PC-3 (cell line): Measurements from ENCODE around the gene CACNA1C. TPM values are rescaled to one million over a fixed set of nuclear protein-coding genes. Genes with fewer than 3 reads are reported as not detected.

Experiments used
- ATAC-seq: fragments of 200-7000 bp; cut with Tn5 transposase; 2 replicates; pipeline ENCODE4 v1.9.1; 2020; ENCODE audit warnings: mild to moderate bottlenecking, moderate library complexity
- BruUV-seq: library from RNA; stranded (reverse); fragments of 400-500 nt; replicated peaks from 2 replicates; lab custom pipeline; 2021; lab: Mats Ljungman, UMichigan
- CTCF ChIA-PET: fragments of 300-600 bp; sonication (Branson Sonifier 250); formaldehyde crosslinking; loops from one replicate; lab custom pipeline; 2022; ENCODE audit warnings: antibody characterized with exemption; lab: Charles Lee
- POLR2A ChIA-PET: fragments of 300-600 bp; sonication (Branson Sonifier 250); formaldehyde crosslinking; loops from one replicate; lab custom pipeline; 2022; ENCODE audit warnings: antibody characterized with exemption; ENCODE audit not compliant: unreplicated experiment; lab: Charles Lee
- DNase-seq: peaks from one replicate; pipeline ENCODE4 v3.0.0-alpha.2; 2015
- H2AFZ ChIP-seq: fragments of 300-600 bp; sonication (generic); 2 replicates; pipeline ENCODE4 v1.6.0; 2016; ENCODE audit warnings: antibody characterized with exemption, low read length
- H3F3A ChIP-seq: fragments of 300-600 bp; sonication (generic); one replicate; pipeline ENCODE4 v1.6.0; 2017; ENCODE audit warnings: antibody characterized with exemption, low read length, control low read depth, mild to moderate bottlenecking; ENCODE audit not compliant: unreplicated experiment
- H3K27ac ChIP-seq: fragments of 300-600 bp; sonication (generic); 2 replicates; pipeline ENCODE4 v1.5.1; 2016; ENCODE audit warnings: mild to moderate bottlenecking, low read length
- H3K27me3 ChIP-seq: fragments of 300-600 bp; sonication (generic); 2 replicates; pipeline ENCODE4 v1.6.1; 2016; ENCODE audit warnings: low read length, mixed read lengths
- H3K36me3 ChIP-seq: fragments of 300-600 bp; sonication (generic); 2 replicates; pipeline ENCODE4 v1.6.1; 2016; ENCODE audit warnings: low read depth, mixed run types, low read length, mixed read lengths
- H3K4me1 ChIP-seq: fragments of 300-600 bp; sonication (generic); 2 replicates; pipeline ENCODE4 v1.5.1; 2016; ENCODE audit warnings: low read length; ENCODE audit not compliant: insufficient read depth
- H3K4me2 ChIP-seq: fragments of 300-600 bp; sonication (generic); 2 replicates; pipeline ENCODE4 v1.6.0; 2016; ENCODE audit warnings: low read length
- H3K4me3 ChIP-seq: fragments of 300-600 bp; sonication (generic); 2 replicates; pipeline ENCODE4 v1.5.1; 2016; ENCODE audit warnings: mild to moderate bottlenecking, low read length, mixed read lengths
- H3K79me2 ChIP-seq: fragments of 300-600 bp; sonication (generic); 2 replicates; pipeline ENCODE4 v1.6.1; 2017; ENCODE audit warnings: low read length, mixed read lengths
- H3K9ac ChIP-seq: fragments of 300-600 bp; sonication (generic); 2 replicates; pipeline ENCODE4 v1.6.0; 2016; ENCODE audit warnings: mild to moderate bottlenecking, low read length
- H3K9me2 ChIP-seq: fragments of 300-600 bp; sonication (generic); replicated peaks from 2 replicates; pipeline ENCODE4 v1.6.1; 2016; ENCODE audit warnings: mixed run types, low read length, mixed read lengths
- H3K9me3 ChIP-seq: fragments of 300-600 bp; sonication (generic); 2 replicates; pipeline ENCODE4 v1.6.1; 2016; ENCODE audit warnings: low read length, mixed read lengths
- H4K20me1 ChIP-seq: fragments of 300-600 bp; sonication (generic); 2 replicates; pipeline ENCODE4 v1.6.1; 2016; ENCODE audit warnings: low read length, mixed read lengths
- EZH2 ChIP-seq: fragments of 300-600 bp; sonication (generic); IDR thresholded peaks from one replicate; pipeline ENCODE4 v1.6.1; 2017; ENCODE audit warnings: antibody characterized with exemption, mild to moderate bottlenecking, low read length; ENCODE audit not compliant: unreplicated experiment
- EZH2phosphoT487 ChIP-seq: fragments of 300-600 bp; sonication (generic); IDR thresholded peaks from 2 replicates; pipeline ENCODE4 v1.6.1; 2018; ENCODE audit warnings: mild to moderate bottlenecking, antibody characterized with exemption, low read length, borderline replicate concordance
- intact Hi-C: fragments of 100-400 bp; cut with micrococcal nuclease; formaldehyde crosslinking; loops from 2 replicates; pipeline ENCODE4 v1.9.0; 2023
- total RNA-seq: library from RNA; depleted of rRNA; stranded (reverse); fragments of >200 nt; gene quantifications from 2 replicates; pipeline ENCODE4 v1.2.3, GENCODE V29; 2014
- TF ChIP-seq, protein P1 (sequence below): fragments of 300-600 bp; sonication (generic); conservative IDR thresholded peaks from 2 replicates; pipeline ENCODE4 v1.5.1; 2017; ENCODE audit warnings: antibody characterized with exemption, low read depth, mild to moderate bottlenecking, low read length

The CACNA1C gene
- total RNA-seq, 1 experiment from 2014 or later, result not detected

DNA sequence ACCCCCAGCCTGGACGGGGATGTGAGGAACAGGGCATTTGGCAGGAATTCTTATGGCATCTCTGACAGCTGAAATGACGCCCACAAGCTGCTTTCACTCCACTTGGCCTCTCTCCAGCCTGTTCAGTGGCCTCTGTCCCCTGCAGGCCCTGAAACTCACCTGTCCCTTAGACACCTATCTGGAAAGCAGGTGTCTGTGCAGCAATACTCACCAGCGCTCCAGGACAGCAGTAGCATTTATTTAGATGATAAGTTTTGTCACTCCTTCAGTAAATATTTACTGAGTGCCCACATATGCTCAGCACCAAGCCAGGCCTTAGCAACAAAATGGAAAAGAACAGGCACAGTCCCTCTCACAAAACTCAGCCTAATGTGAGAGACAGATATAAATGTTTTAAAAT is 430.9 kb downstream of the CACNA1C start:
- no peak overlapping the region for H3K4me2 ChIP-seq
- peaks cover 43% of the 10 kb centered on the region for H3K27me3 ChIP-seq
- H3K9ac ChIP-seq, result no peak overlapping the region
- intact Hi-C loops, result no loop called here
- POLR2A ChIA-PET, result no interaction called here
- no peak overlapping the region for H3K27ac ChIP-seq
- ATAC-seq (no peak), DNase-seq (no peak)
- no peaks in the 10 kb centered on the region for H3F3A ChIP-seq
- H2AFZ ChIP-seq, result no peak overlapping the region
- TF ChIP-seq EZH2, result no peak
- no peak for TF ChIP-seq EZH2phosphoT487
- TF ChIP-seq, protein P1, sequence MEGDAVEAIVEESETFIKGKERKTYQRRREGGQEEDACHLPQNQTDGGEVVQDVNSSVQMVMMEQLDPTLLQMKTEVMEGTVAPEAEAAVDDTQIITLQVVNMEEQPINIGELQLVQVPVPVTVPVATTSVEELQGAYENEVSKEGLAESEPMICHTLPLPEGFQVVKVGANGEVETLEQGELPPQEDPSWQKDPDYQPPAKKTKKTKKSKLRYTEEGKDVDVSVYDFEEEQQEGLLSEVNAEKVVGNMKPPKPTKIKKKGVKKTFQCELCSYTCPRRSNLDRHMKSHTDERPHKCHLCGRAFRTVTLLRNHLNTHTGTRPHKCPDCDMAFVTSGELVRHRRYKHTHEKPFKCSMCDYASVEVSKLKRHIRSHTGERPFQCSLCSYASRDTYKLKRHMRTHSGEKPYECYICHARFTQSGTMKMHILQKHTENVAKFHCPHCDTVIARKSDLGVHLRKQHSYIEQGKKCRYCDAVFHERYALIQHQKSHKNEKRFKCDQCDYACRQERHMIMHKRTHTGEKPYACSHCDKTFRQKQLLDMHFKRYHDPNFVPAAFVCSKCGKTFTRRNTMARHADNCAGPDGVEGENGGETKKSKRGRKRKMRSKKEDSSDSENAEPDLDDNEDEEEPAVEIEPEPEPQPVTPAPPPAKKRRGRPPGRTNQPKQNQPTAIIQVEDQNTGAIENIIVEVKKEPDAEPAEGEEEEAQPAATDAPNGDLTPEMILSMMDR, result no peak
- no peaks in the 10 kb centered on the region for H3K9me2 ChIP-seq
- no peak overlapping the region for H3K4me3 ChIP-seq
- no peaks in the 10 kb centered on the region for H3K79me2 ChIP-seq
- no peaks in the 10 kb centered on the region for H3K4me1 ChIP-seq
- no peaks in the 10 kb centered on the region for H3K36me3 ChIP-seq
- no TSS peak for BruUV-seq
- CTCF ChIA-PET, result no interaction called here
- no peaks in the 10 kb centered on the region for H3K9me3 ChIP-seq
- no peaks in the 10 kb centered on the region for H4K20me1 ChIP-seq

DNA sequence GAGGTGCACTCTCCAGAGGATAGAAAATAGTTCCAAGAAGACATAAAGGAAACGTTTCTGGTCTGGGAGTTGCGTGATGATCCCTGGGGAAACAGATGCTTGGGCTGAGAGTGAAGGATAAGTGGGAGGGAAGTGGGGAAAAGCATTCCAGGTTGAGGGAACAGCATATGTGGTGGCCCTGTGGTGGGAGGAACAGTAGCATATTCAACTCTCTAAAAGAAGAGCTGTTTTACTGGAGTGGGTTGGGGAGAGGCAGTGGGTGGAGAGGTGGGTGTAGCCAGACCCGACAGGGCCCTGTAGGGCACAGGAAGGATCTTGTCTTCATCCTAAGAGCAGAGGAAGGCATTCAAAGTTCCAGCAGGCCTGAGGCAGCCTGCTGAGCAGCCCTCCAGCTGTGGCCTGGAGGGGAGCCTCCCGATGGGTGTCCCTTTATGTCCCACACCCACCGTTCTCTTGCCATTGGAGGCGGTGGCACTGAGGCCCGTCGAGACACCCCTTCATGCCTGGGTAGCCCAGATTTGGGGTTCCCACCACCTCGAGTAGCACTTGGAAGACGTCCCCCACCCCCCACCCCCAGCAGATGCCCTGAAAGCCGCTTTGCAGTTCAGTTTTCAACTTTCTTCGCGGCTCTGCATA is 431.5 kb downstream of the CACNA1C start:
- H3K27me3 ChIP-seq, result peaks cover 48% of the 10 kb centered on the region
- no peaks in the 10 kb centered on the region for H3K36me3 ChIP-seq
- no peaks in the 10 kb centered on the region for H3K9me2 ChIP-seq
- TF ChIP-seq EZH2phosphoT487 (no peak), EZH2 (no peak)
- TF ChIP-seq, protein P1, result no peak
- H4K20me1 ChIP-seq, result no peaks in the 10 kb centered on the region
- H3K4me2 ChIP-seq, result no peak overlapping the region
- H3K9ac ChIP-seq, result no peak overlapping the region
- no peaks in the 10 kb centered on the region for H3K4me1 ChIP-seq
- H3K27ac ChIP-seq, result no peak overlapping the region
- no peak overlapping the region for H3K4me3 ChIP-seq
- intact Hi-C loops, result no loop called here
- H3K9me3 ChIP-seq, result no peaks in the 10 kb centered on the region
- H2AFZ ChIP-seq, result no peak overlapping the region
- POLR2A ChIA-PET, result no interaction called here
- no peaks in the 10 kb centered on the region for H3F3A ChIP-seq
- no TSS peak for BruUV-seq
- DNase-seq (no peak), ATAC-seq (no peak)
- CTCF ChIA-PET, result no interaction called here
- H3K79me2 ChIP-seq, result no peaks in the 10 kb centered on the region

DNA sequence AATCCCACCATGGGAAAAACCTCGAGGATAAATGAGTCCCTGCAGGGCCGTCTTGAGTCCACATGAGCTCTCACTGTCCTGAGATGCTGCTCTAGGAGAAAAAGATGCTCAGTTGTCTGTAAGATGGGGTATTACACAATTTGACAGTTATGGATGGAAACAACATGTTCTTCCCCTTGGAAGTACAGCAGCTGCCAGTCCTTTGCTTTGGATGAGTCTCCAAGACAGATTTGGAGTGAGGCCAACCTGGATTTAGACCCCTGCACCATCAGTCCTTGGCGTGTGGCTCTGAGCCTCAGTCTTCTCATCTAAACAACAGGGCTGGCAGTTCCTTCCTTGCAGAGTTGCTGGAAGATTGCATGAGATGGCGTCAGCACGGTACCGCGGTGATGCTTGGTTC is 432.9 kb downstream of the CACNA1C start:
- DNase-seq (no peak), ATAC-seq (no peak)
- no peaks in the 10 kb centered on the region for H3K9me3 ChIP-seq
- H3K79me2 ChIP-seq, result no peaks in the 10 kb centered on the region
- H2AFZ ChIP-seq, result no peak overlapping the region
- H3F3A ChIP-seq, result no peaks in the 10 kb centered on the region
- ChIA-PET POLR2A (no interaction called here), CTCF (no interaction called here)
- no peaks in the 10 kb centered on the region for H4K20me1 ChIP-seq
- intact Hi-C loops, result no loop called here
- TF ChIP-seq, protein P1, result no peak
- TF ChIP-seq EZH2phosphoT487 (no peak), EZH2 (no peak)
- no peak overlapping the region for H3K27ac ChIP-seq
- no peaks in the 10 kb centered on the region for H3K4me1 ChIP-seq
- H3K36me3 ChIP-seq, result no peaks in the 10 kb centered on the region
- H3K27me3 ChIP-seq, result peaks cover 63% of the 10 kb centered on the region
- no peak overlapping the region for H3K4me3 ChIP-seq
- no peak overlapping the region for H3K9ac ChIP-seq
- no peaks in the 10 kb centered on the region for H3K9me2 ChIP-seq
- BruUV-seq, result no TSS peak
- H3K4me2 ChIP-seq, result no peak overlapping the region
